Measurements from ENCODE around the gene CNTRL. TPM values are rescaled to one million over a fixed set of nuclear protein-coding genes. Genes with fewer than 3 reads are reported as not detected.
"Not testable (repeated sequence)": the region's sequence is repeated elsewhere in the genome, so short reads cannot be mapped to it uniquely, and the experiment has no call there.

The CNTRL gene
- total RNA-seq, 1 donor from 2014 or later, result 26.3 TPM

DNA sequence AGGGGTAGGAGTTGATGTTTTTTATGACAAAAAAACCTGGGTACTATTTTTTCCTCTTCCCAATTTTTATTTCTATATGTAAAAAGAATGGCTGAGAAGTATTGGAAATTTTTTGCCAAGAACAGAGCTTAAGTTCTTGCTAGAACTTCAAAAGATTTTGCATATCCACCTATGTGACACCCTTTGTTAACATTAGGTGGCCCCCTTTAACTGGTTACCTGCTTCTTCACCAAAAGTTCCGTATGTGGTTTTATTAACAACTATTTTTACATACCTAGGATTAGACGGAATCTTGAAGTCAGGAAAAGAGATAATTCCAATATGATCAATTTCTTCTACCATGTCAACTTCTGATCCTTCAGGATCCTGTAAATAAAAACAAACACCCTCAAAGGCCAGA is 40.2 kb upstream of the CNTRL start:
- Histone ChIP-seq H3K27me3 (ENCODE audit: low read depth) (no peaks in the 10 kb centered on the region), H3K4me3 (no peak overlapping the region), H3K27ac (no peak overlapping the region), H3K9me3 (no peaks in the 10 kb centered on the region), H3K4me1 (no peaks in the 10 kb centered on the region), H3K36me3 (no peaks in the 10 kb centered on the region)
- no peak for ATAC-seq
- TF ChIP-seq, protein P1, sequence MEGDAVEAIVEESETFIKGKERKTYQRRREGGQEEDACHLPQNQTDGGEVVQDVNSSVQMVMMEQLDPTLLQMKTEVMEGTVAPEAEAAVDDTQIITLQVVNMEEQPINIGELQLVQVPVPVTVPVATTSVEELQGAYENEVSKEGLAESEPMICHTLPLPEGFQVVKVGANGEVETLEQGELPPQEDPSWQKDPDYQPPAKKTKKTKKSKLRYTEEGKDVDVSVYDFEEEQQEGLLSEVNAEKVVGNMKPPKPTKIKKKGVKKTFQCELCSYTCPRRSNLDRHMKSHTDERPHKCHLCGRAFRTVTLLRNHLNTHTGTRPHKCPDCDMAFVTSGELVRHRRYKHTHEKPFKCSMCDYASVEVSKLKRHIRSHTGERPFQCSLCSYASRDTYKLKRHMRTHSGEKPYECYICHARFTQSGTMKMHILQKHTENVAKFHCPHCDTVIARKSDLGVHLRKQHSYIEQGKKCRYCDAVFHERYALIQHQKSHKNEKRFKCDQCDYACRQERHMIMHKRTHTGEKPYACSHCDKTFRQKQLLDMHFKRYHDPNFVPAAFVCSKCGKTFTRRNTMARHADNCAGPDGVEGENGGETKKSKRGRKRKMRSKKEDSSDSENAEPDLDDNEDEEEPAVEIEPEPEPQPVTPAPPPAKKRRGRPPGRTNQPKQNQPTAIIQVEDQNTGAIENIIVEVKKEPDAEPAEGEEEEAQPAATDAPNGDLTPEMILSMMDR (IDR thresholded peaks at IDR 0.05), result no peak
- DNase-seq, result no peak
- intact Hi-C loops (cut with DNase I), result no loop called here

DNA sequence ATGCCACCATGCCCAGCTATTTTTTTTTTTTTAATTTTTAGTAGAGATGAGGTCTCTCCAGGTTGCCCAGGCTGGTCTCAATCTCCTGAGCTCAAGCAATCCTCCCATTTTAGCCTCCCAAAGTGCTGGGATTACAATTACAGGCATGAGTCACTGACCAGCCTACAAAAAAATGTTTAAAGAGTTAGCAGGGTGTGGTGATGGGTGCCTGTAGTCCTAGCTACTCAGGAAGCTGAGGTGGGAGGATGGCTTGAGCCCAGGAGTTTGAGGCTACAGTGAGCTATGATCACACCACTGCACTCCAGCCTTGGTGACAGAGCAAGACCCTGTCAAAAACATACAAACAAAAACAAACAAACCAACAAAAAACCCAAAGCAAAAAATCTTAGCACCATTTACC is 39.0 kb upstream of the CNTRL start:
- H3K9me3 ChIP-seq; H3K4me1 ChIP-seq; H3K4me3 ChIP-seq; intact Hi-C loops (cut with DNase I); ATAC-seq; H3K27ac ChIP-seq; H3K36me3 ChIP-seq; DNase-seq; H3K27me3 ChIP-seq (ENCODE audit: low read depth): not testable (repeated sequence)

GRCh38 chr9:121038362-121038761 is 36.4 kb upstream of the CNTRL start:
- H3K9me3 ChIP-seq, result no peaks in the 10 kb centered on the region
- TF ChIP-seq, protein P1 (IDR thresholded peaks at IDR 0.05), result no peak
- DNase-seq (no peak), ATAC-seq (no peak)
- no peak overlapping the region for H3K27ac ChIP-seq
- H3K4me3 ChIP-seq, result no peak overlapping the region
- no peaks in the 10 kb centered on the region for H3K36me3 ChIP-seq
- no peaks in the 10 kb centered on the region for H3K4me1 ChIP-seq
- no peaks in the 10 kb centered on the region for H3K27me3 ChIP-seq (ENCODE audit: low read depth)
- intact Hi-C loops (cut with DNase I), result no loop called here

GRCh38 chr9:121038804-121039203 is 36.0 kb upstream of the CNTRL start:
- H3K27me3 ChIP-seq (ENCODE audit: low read depth), result no peaks in the 10 kb centered on the region
- ATAC-seq (no peak), DNase-seq (no peak)
- TF ChIP-seq, protein P1 (IDR thresholded peaks at IDR 0.05), result no peak
- H3K9me3 ChIP-seq, result no peaks in the 10 kb centered on the region
- intact Hi-C loops (cut with DNase I), result no loop called here
- H3K36me3 ChIP-seq, result no peaks in the 10 kb centered on the region
- H3K4me3 ChIP-seq, result no peak overlapping the region
- no peak overlapping the region for H3K27ac ChIP-seq
- no peaks in the 10 kb centered on the region for H3K4me1 ChIP-seq

GRCh38 chr9:121048175-121048574 is 26.6 kb upstream of the CNTRL start:
- TF ChIP-seq, protein P1 (IDR thresholded peaks at IDR 0.05), result no peak
- H3K27ac ChIP-seq, result no peak overlapping the region
- no peaks in the 10 kb centered on the region for H3K9me3 ChIP-seq
- ATAC-seq, result peak in 1 of 2 donors; percentile 39
- no peaks in the 10 kb centered on the region for H3K27me3 ChIP-seq (ENCODE audit: low read depth)
- H3K4me1 ChIP-seq, result no peaks in the 10 kb centered on the region
- DNase-seq, result no peak
- H3K4me3 ChIP-seq, result no peak overlapping the region
- no peaks in the 10 kb centered on the region for H3K36me3 ChIP-seq
- intact Hi-C loops (cut with DNase I), result no loop called here

GRCh38 chr9:121048618-121049017 is 26.1 kb upstream of the CNTRL start:
- Histone ChIP-seq H3K36me3 (no peaks in the 10 kb centered on the region), H3K27me3 (ENCODE audit: low read depth) (no peaks in the 10 kb centered on the region), H3K4me3 (no peak overlapping the region), H3K9me3 (no peaks in the 10 kb centered on the region), H3K4me1 (no peaks in the 10 kb centered on the region), H3K27ac (no peak overlapping the region)
- ATAC-seq (peak in 1 of 2 donors; percentile 57), DNase-seq (no peak)
- TF ChIP-seq, protein P1 (IDR thresholded peaks at IDR 0.05), result no peak
- intact Hi-C loops (cut with DNase I), result no loop called here

All from lower lobe of right lung (tissue), 2 donors.